Tibial nerve (tissue), 4 donors: ENCODE data around the gene NRDE2.

Experiments used
- EP300 ChIP-seq, 2 donors: sonication (generic); formaldehyde crosslinking; IDR thresholded peaks; one replicate each; pipeline ENCODE4 v1.6.1; 2017; ENCODE audit warnings: antibody characterized with exemption in 2 of 2, mild to moderate bottlenecking in 1 of 2
- POLR2A ChIP-seq, 2 donors: fragments of 450-650 bp; IDR thresholded peaks; one replicate each; pipeline ENCODE4 v1.6.1; 2017; ENCODE audit warnings: antibody characterized with exemption in 2 of 2, mild to moderate bottlenecking in 2 of 2, moderate library complexity in 2 of 2
- TF ChIP-seq, protein P1 (sequence below), 5 experiments: fragments of 200-600 bp in 3 of 5; fragments of 450-650 bp in 2 of 5; sonication (generic) in 3 of 5; IDR thresholded peaks; one replicate each; pipeline ENCODE4 v1.5.1; 2016 to 2019; ENCODE audit warnings: antibody characterized with exemption in 5 of 5, mild to moderate bottlenecking in 3 of 5, moderate library complexity in 2 of 5

DNA sequence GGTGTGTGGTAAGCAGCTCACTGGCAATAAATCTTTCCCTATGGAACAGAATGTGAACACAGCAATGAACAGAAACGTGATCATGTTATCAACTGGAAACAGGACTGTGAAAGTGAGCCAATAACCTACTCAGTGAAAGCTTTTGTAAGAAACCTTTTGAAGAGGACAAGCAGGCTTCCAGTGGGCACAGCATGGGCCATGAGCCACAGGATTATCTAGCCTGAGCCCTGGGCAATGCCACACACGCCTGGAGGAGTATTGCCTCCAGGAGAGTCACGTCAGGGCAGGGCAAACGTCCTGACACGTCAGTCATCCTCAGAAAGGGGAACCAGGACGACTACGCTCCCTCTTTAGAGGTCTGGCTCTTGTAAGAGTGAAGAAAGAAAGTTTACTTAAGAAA lies 32.3 kb downstream of the NRDE2 start:
- TF ChIP-seq, protein P1, sequence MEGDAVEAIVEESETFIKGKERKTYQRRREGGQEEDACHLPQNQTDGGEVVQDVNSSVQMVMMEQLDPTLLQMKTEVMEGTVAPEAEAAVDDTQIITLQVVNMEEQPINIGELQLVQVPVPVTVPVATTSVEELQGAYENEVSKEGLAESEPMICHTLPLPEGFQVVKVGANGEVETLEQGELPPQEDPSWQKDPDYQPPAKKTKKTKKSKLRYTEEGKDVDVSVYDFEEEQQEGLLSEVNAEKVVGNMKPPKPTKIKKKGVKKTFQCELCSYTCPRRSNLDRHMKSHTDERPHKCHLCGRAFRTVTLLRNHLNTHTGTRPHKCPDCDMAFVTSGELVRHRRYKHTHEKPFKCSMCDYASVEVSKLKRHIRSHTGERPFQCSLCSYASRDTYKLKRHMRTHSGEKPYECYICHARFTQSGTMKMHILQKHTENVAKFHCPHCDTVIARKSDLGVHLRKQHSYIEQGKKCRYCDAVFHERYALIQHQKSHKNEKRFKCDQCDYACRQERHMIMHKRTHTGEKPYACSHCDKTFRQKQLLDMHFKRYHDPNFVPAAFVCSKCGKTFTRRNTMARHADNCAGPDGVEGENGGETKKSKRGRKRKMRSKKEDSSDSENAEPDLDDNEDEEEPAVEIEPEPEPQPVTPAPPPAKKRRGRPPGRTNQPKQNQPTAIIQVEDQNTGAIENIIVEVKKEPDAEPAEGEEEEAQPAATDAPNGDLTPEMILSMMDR (IDR thresholded peaks at IDR 0.05), result no peak
- TF ChIP-seq POLR2A (IDR thresholded peaks at IDR 0.05), result no peak
- TF ChIP-seq EP300 (IDR thresholded peaks at IDR 0.05), result no peak
